ENCODE data around the gene NTN1.

DNA sequence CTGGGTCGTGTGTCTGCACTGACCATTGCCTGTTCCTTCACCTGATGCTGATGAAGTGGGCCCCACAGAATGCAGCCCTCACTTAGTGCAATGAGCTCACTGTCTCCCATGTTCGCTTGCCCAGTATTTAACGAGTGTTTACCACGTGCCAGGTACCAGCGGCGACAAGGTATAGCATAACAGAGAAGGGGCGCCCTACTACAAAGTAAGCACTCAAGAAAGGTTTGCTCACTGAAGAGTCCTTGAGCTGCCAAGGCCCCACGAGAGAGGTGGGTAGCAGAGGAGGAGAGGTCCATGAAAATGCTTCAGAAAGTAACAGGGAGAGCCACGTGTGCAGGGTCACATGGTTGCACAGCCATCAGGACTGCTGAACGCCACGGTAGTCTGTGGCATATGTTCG is 230.0 kb downstream of the NTN1 start:
- no peak for TF ChIP-seq POLR2A (IDR thresholded peaks at IDR 0.05)
- TF ChIP-seq, protein P1, sequence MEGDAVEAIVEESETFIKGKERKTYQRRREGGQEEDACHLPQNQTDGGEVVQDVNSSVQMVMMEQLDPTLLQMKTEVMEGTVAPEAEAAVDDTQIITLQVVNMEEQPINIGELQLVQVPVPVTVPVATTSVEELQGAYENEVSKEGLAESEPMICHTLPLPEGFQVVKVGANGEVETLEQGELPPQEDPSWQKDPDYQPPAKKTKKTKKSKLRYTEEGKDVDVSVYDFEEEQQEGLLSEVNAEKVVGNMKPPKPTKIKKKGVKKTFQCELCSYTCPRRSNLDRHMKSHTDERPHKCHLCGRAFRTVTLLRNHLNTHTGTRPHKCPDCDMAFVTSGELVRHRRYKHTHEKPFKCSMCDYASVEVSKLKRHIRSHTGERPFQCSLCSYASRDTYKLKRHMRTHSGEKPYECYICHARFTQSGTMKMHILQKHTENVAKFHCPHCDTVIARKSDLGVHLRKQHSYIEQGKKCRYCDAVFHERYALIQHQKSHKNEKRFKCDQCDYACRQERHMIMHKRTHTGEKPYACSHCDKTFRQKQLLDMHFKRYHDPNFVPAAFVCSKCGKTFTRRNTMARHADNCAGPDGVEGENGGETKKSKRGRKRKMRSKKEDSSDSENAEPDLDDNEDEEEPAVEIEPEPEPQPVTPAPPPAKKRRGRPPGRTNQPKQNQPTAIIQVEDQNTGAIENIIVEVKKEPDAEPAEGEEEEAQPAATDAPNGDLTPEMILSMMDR (IDR thresholded peaks at IDR 0.05): no peak
